SK-N-SH treated with all-trans-retinoic acid at 6 μM for 48 hours (cell line): ENCODE measurements around the gene HTR3E.

Experiments
- ATAC-seq: fragments of 200-7000 bp; cut with Tn5 transposase; 3 replicates; pipeline ENCODE4 v1.9.1; 2020; ENCODE audit warnings: mild to moderate bottlenecking, moderate library complexity
- ARNTL ChIP-seq: fragments of 450-650 bp; formaldehyde crosslinking; IDR thresholded peaks from 2 replicates; pipeline ENCODE4 v1.5.0; 2020; ENCODE audit warnings: low read depth, mild to moderate bottlenecking, moderate library complexity, borderline replicate concordance
- BACH2 ChIP-seq: fragments of 250-450 bp; sonication (Bioruptor Pico); IDR thresholded peaks from 2 replicates; pipeline ENCODE4 v1.9.0; 2021; ENCODE audit warnings: mild to moderate bottlenecking, borderline replicate concordance
- CREB5 ChIP-seq: fragments of 250-450 bp; sonication (Bioruptor Pico); IDR thresholded peaks from 2 replicates; pipeline ENCODE4 v1.5.1; 2020; ENCODE audit warnings: low read depth, mild to moderate bottlenecking, moderate library complexity
- CSDC2 ChIP-seq: fragments of 250-450 bp; sonication (Bioruptor Pico); IDR thresholded peaks from 2 replicates; pipeline ENCODE4 v1.5.0; 2020; ENCODE audit warnings: mild to moderate bottlenecking, moderate library complexity
- CSRNP3 ChIP-seq: fragments of 250-450 bp; sonication (Bioruptor Pico); IDR thresholded peaks from 2 replicates; pipeline ENCODE4 v1.5.1; 2021; ENCODE audit warnings: mild to moderate bottlenecking, moderate library complexity
- ISL1 ChIP-seq: fragments of 250-450 bp; sonication (Bioruptor Pico); IDR thresholded peaks from 2 replicates; pipeline ENCODE4 v2.1.2; 2022; ENCODE audit warnings: mild to moderate bottlenecking, moderate library complexity
- OSR1 ChIP-seq: fragments of 250-450 bp; sonication (Bioruptor Pico); IDR thresholded peaks from 2 replicates; pipeline ENCODE4 v1.8.0; 2022; ENCODE audit warnings: moderate library complexity, mild to moderate bottlenecking, inconsistent platforms
- PATZ1 ChIP-seq: fragments of 250-450 bp; sonication (Bioruptor Pico); IDR thresholded peaks from 2 replicates; pipeline ENCODE4 v1.8.0; 2020; ENCODE audit warnings: mild to moderate bottlenecking, moderate library complexity, borderline replicate concordance
- POU6F1 ChIP-seq: fragments of 250-450 bp; sonication (Bioruptor Pico); IDR thresholded peaks from 2 replicates; pipeline ENCODE4 v1.8.0; 2021; ENCODE audit warnings: low read depth, mild to moderate bottlenecking, moderate library complexity, borderline replicate concordance
- PPARA ChIP-seq: fragments of 250-450 bp; sonication (Bioruptor Pico); IDR thresholded peaks from 2 replicates; pipeline ENCODE4 v1.5.0; 2020; ENCODE audit warnings: mild to moderate bottlenecking, borderline replicate concordance
- RARB ChIP-seq: fragments of 250-450 bp; sonication (Bioruptor Pico); IDR thresholded peaks from 2 replicates; pipeline ENCODE4 v1.8.0; 2021; ENCODE audit warnings: mild to moderate bottlenecking, moderate library complexity
- SNAI2 ChIP-seq: fragments of 250-450 bp; sonication (Bioruptor Pico); IDR thresholded peaks from 2 replicates; pipeline ENCODE4 v1.5.0; 2020; ENCODE audit warnings: mild to moderate bottlenecking, moderate library complexity
- TCF4 ChIP-seq: fragments of 250-450 bp; sonication (Bioruptor Pico); IDR thresholded peaks from 2 replicates; pipeline ENCODE4 v1.8.0; 2021; ENCODE audit warnings: mild to moderate bottlenecking, moderate library complexity, borderline replicate concordance
- TOX ChIP-seq: fragments of 250-450 bp; sonication (Bioruptor Pico); IDR thresholded peaks from 2 replicates; pipeline ENCODE4 v1.8.0; 2021; ENCODE audit warnings: mild to moderate bottlenecking, moderate library complexity, borderline replicate concordance
- TSHZ2 ChIP-seq: fragments of 250-450 bp; sonication (Bioruptor Pico); IDR thresholded peaks from 2 replicates; pipeline ENCODE4 v1.5.0; 2020; ENCODE audit warnings: mild to moderate bottlenecking, moderate library complexity
- ZC3H10 ChIP-seq: fragments of 250-450 bp; sonication (Bioruptor Pico); IDR thresholded peaks from 2 replicates; pipeline ENCODE4 v1.5.1; 2021; ENCODE audit warnings: mild to moderate bottlenecking, moderate library complexity
- ZFP3 ChIP-seq: fragments of 250-450 bp; sonication (Bioruptor Pico); IDR thresholded peaks from 2 replicates; pipeline ENCODE4 v1.5.0; 2020; ENCODE audit warnings: mild to moderate bottlenecking, moderate library complexity
- ZFP30 ChIP-seq: fragments of 450-650 bp; formaldehyde crosslinking; IDR thresholded peaks from 2 replicates; pipeline ENCODE4 v1.5.0; 2022; ENCODE audit warnings: mild to moderate bottlenecking, moderate library complexity
- ZNF565 ChIP-seq: fragments of 450-650 bp; formaldehyde crosslinking; conservative IDR thresholded peaks from 2 replicates; pipeline ENCODE4 v1.5.0; 2020; ENCODE audit warnings: low read depth, mild to moderate bottlenecking, moderate library complexity
- ZNF70 ChIP-seq: fragments of 450-650 bp; formaldehyde crosslinking; IDR thresholded peaks from 2 replicates; pipeline ENCODE4 v1.5.0; 2020; ENCODE audit warnings: mild to moderate bottlenecking, moderate library complexity
- ZNF8 ChIP-seq: fragments of 450-650 bp; formaldehyde crosslinking; IDR thresholded peaks from 2 replicates; pipeline ENCODE4 v1.5.0; 2020; ENCODE audit warnings: mild to moderate bottlenecking, moderate library complexity

HTR3E gene

GRCh38 chr3:184155644-184156521 lies 59.0 kb downstream of the HTR3E start:
- no peak for TF ChIP-seq TOX (CRISPR knock-in tag)
- TF ChIP-seq ARNTL (CRISPR knock-in tag), result no peak
- TF ChIP-seq PATZ1 (CRISPR knock-in tag), result no peak
- TF ChIP-seq ZNF70 (CRISPR knock-in tag), result no peak
- no peak for TF ChIP-seq TCF4 (CRISPR knock-in tag)
- no peak for TF ChIP-seq PPARA (CRISPR knock-in tag)
- TF ChIP-seq CSRNP3, result no peak
- TF ChIP-seq BACH2 (CRISPR knock-in tag), result no peak
- TF ChIP-seq TSHZ2 (CRISPR knock-in tag), result no peak
- TF ChIP-seq ZNF8 (CRISPR knock-in tag), result no peak
- no peak for TF ChIP-seq CSDC2
- TF ChIP-seq OSR1, result no peak
- no peak for TF ChIP-seq ZFP3 (CRISPR knock-in tag)
- no peak for TF ChIP-seq CREB5 (CRISPR knock-in tag)
- no peak for TF ChIP-seq RARB
- TF ChIP-seq POU6F1 (CRISPR knock-in tag), result no peak
- no peak for TF ChIP-seq SNAI2 (CRISPR knock-in tag)
- no peak for TF ChIP-seq ZNF565 (CRISPR knock-in tag)
- peak; percentile 44 for ATAC-seq

GRCh38 chr3:184156522-184156955 lies 59.7 kb downstream of the HTR3E start:
- peak; percentile 77 for ATAC-seq
- TF ChIP-seq CSRNP3 (no peak), ISL1 (CRISPR knock-in tag) (no peak), BACH2 (CRISPR knock-in tag) (no peak), PPARA (CRISPR knock-in tag) (no peak), CSDC2 (no peak), TSHZ2 (CRISPR knock-in tag) (no peak), ZC3H10 (CRISPR knock-in tag) (no peak), OSR1 (no peak), ZFP30 (CRISPR knock-in tag) (no peak), RARB (no peak), TCF4 (CRISPR knock-in tag) (no peak), POU6F1 (CRISPR knock-in tag) (no peak), ZFP3 (CRISPR knock-in tag) (no peak), ARNTL (CRISPR knock-in tag) (no peak), ZNF8 (CRISPR knock-in tag) (no peak)
